Endodermal cell (in vitro differentiated cells): ENCODE measurements around the gene AP2A1. TPM values are rescaled to one million over a fixed set of nuclear protein-coding genes. Genes with fewer than 3 reads are reported as not detected.

Source experiments
- DNase-seq: peaks from one replicate; pipeline ENCODE4 v3.0.0-alpha.2; 2017
- H3K27ac ChIP-seq: 2 replicates; pipeline ENCODE4 v1.5.1; 2013; ENCODE audit warnings: mild to moderate bottlenecking, low read depth, low read length, moderate library complexity
- H3K27me3 ChIP-seq: 2 replicates; pipeline ENCODE4 v1.6.1; 2013; ENCODE audit warnings: mild to moderate bottlenecking, low read length, moderate library complexity; ENCODE audit not compliant: insufficient read depth, control insufficient read depth, poor library complexity, severe bottlenecking
- H3K36me3 ChIP-seq: 2 replicates; pipeline ENCODE4 v1.7.0; 2013; ENCODE audit warnings: mild to moderate bottlenecking, low read length, moderate library complexity; ENCODE audit not compliant: control insufficient read depth, insufficient read depth
- H3K4me1 ChIP-seq: one replicate; pipeline ENCODE4 v1.7.0; 2013; ENCODE audit warnings: low read length; ENCODE audit not compliant: control insufficient read depth, insufficient read depth
- H3K4me3 ChIP-seq: 2 replicates; pipeline ENCODE4 v1.5.1; 2013; ENCODE audit warnings: mild to moderate bottlenecking, low read length, moderate library complexity
- H3K9ac ChIP-seq: 2 replicates; pipeline ENCODE4 v1.6.1; 2013; ENCODE audit warnings: mild to moderate bottlenecking, low read length, moderate library complexity; ENCODE audit not compliant: poor library complexity, severe bottlenecking; ENCODE audit errors: extremely low read depth
- H3K9me3 ChIP-seq: 2 replicates; pipeline ENCODE4 v1.6.1; 2013; ENCODE audit warnings: mild to moderate bottlenecking, low read length, moderate library complexity; ENCODE audit not compliant: control insufficient read depth
- H3K27ac Mint-ChIP-seq: 2 replicates; pipeline ENCODE4 v1.8.0; 2020; ENCODE audit warnings: mixed read lengths
- H3K27me3 Mint-ChIP-seq: 2 replicates; pipeline ENCODE4 v1.8.0; 2021; ENCODE audit warnings: mild to moderate bottlenecking, mixed read lengths; ENCODE audit not compliant: insufficient read depth
- H3K36me3 Mint-ChIP-seq: 2 replicates; pipeline ENCODE4 v1.8.0; 2020; ENCODE audit warnings: low read depth, mixed read lengths
- H3K4me1 Mint-ChIP-seq: 2 replicates; pipeline ENCODE4 v1.8.0; 2020; ENCODE audit warnings: mixed read lengths
- H3K4me3 Mint-ChIP-seq: 2 replicates; pipeline ENCODE4 v1.8.0; 2020; ENCODE audit warnings: mild to moderate bottlenecking, moderate library complexity, mixed read lengths
- H3K9me3 Mint-ChIP-seq: 2 replicates; pipeline ENCODE4 v1.8.0; 2020; ENCODE audit warnings: mild to moderate bottlenecking, mixed read lengths
- WGBS, 2 experiments: methylation state at CpG; one replicate each; pipeline versions ENCODE4 v1.1.5 to v1.1.7; 2013; ENCODE audit warnings: missing lambda C conversion rate in 2 of 2, mixed read lengths in 1 of 2; ENCODE audit not compliant: insufficient coverage in 1 of 2, insufficient read length in 1 of 2; 5-methylcytosine and 5-hydroxymethylcytosine counted together
- total RNA-seq, 2 donors: library from RNA; stranded (reverse); fragmentation: NEBNext Ultra II Directional in 1 of 2; extraction: Animal tissue kit (Norgen Biotek cat#: 25700) in 1 of 2; gene quantifications; 2 replicates in 1 of 2; 3 replicates in 1 of 2; pipeline ENCODE4 v1.2.1, GENCODE V29; 2021
- TF ChIP-seq, protein P1 (sequence below): fragments of 200-600 bp; sonication (generic); conservative IDR thresholded peaks from 2 replicates; pipeline ENCODE4 v1.5.0; 2021; ENCODE audit warnings: antibody characterized with exemption, mild to moderate bottlenecking

The AP2A1 gene
- total RNA-seq, 2 donors from 2014 or later = 100 to 110 TPM

DNA sequence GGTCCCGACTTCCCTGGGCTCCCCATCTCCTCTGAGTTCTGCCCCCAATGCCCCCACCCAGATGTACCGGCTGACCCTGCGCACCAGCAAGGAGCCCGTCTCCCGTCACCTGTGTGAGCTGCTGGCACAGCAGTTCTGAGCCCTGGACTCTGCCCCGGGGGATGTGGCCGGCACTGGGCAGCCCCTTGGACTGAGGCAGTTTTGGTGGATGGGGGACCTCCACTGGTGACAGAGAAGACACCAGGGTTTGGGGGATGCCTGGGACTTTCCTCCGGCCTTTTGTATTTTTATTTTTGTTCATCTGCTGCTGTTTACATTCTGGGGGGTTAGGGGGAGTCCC, 39.8 kb downstream of the AP2A1 start:
- Mint-ChIP-seq H3K36me3 (peaks cover 36% of the 10 kb centered on the region), H3K9me3 (no peaks in the 10 kb centered on the region), H3K27me3 (peaks cover 1% of the 10 kb centered on the region), H3K4me1 (peaks cover 8% of the 10 kb centered on the region), H3K4me3 (no peak overlapping the region), H3K27ac (peak overlapping the region; percentile 37)
- 94 to 100% methylated on average over 1 to 7 of the region's 8 CpGs for whole genome bisulfite sequencing, 2 experiments
- no peaks in the 10 kb centered on the region for H3K27me3 ChIP-seq
- no peaks in the 10 kb centered on the region for H3K4me1 ChIP-seq
- H3K36me3 ChIP-seq = peaks cover 32% of the 10 kb centered on the region
- TF ChIP-seq, protein P1, sequence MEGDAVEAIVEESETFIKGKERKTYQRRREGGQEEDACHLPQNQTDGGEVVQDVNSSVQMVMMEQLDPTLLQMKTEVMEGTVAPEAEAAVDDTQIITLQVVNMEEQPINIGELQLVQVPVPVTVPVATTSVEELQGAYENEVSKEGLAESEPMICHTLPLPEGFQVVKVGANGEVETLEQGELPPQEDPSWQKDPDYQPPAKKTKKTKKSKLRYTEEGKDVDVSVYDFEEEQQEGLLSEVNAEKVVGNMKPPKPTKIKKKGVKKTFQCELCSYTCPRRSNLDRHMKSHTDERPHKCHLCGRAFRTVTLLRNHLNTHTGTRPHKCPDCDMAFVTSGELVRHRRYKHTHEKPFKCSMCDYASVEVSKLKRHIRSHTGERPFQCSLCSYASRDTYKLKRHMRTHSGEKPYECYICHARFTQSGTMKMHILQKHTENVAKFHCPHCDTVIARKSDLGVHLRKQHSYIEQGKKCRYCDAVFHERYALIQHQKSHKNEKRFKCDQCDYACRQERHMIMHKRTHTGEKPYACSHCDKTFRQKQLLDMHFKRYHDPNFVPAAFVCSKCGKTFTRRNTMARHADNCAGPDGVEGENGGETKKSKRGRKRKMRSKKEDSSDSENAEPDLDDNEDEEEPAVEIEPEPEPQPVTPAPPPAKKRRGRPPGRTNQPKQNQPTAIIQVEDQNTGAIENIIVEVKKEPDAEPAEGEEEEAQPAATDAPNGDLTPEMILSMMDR = no peak
- H3K4me3 ChIP-seq = no peak overlapping the region
- H3K9ac ChIP-seq = no peak overlapping the region
- H3K27ac ChIP-seq = no peak overlapping the region
- no peaks in the 10 kb centered on the region for H3K9me3 ChIP-seq
- DNase-seq = no peak

DNA sequence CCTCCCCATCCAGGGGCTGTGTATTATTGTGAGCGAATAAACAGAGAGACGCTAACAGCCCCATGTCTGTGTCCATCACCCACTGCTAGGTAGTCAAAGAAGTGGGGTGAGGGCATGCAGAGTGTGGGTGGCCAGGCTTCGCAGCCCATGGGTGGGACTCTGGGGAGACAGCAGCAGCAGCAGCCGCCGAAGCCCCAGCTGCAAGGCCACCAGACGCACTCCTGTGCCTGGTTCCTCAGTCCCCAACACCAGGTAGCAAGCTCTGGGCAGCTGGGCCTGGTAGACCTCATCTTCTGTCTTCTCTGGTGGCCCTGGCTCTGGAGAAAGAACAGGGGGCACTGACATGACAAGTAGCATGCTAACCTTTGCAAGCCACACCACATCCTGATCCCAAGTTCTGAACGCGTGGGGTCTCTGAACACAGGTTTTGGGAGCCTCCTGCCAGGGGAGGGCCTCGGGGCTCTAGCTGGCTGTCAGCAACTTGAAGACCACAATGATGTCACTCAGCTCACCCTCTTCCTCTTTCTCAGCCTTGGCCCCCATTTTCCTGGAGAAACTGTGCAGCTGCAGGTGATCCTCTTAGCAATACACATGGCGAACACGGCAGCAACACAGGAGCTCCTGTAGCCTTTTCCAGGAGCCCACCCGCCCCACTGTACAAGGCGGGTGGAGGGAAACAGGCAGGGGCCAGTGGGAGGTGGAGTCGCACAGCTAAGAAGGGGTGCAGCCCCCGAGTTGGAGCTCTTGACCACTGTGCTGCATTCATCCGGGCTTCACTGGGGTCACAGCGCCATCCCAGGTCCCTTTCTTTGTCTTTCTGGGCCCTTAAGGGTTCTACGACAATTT, 40.5 kb downstream of the AP2A1 start:
- Histone ChIP-seq H3K27ac (no peak overlapping the region), H3K27me3 (no peaks in the 10 kb centered on the region), H3K4me3 (no peak overlapping the region), H3K4me1 (no peaks in the 10 kb centered on the region), H3K9me3 (no peaks in the 10 kb centered on the region), H3K36me3 (peaks cover 32% of the 10 kb centered on the region), H3K9ac (no peak overlapping the region)
- no peak for DNase-seq
- H3K9me3 Mint-ChIP-seq = no peaks in the 10 kb centered on the region
- TF ChIP-seq, protein P1 = no peak
- peaks cover 6% of the 10 kb centered on the region for H3K4me1 Mint-ChIP-seq
- H3K36me3 Mint-ChIP-seq = peaks cover 34% of the 10 kb centered on the region
- 91 to 94% methylated on average over 12 to 17 of the region's 18 CpGs for WGBS, 2 experiments
- H3K4me3 Mint-ChIP-seq = no peak overlapping the region
- peaks cover 1% of the 10 kb centered on the region for H3K27me3 Mint-ChIP-seq
- no peak overlapping the region for H3K27ac Mint-ChIP-seq

GRCh38 chr19:49807904-49808675, 41.3 kb downstream of the AP2A1 start:
- H3K9ac ChIP-seq = no peak overlapping the region
- no peak for DNase-seq
- H3K4me3 ChIP-seq = no peak overlapping the region
- peaks cover 29% of the 10 kb centered on the region for H3K36me3 Mint-ChIP-seq
- peaks cover 1% of the 10 kb centered on the region for H3K27me3 Mint-ChIP-seq
- H3K9me3 ChIP-seq = no peaks in the 10 kb centered on the region
- TF ChIP-seq, protein P1 = no peak
- H3K27ac ChIP-seq = no peak overlapping the region
- H3K27ac Mint-ChIP-seq = peak overlapping the region; percentile 21
- H3K9me3 Mint-ChIP-seq = no peaks in the 10 kb centered on the region
- no peaks in the 10 kb centered on the region for H3K27me3 ChIP-seq
- H3K36me3 ChIP-seq = peaks cover 28% of the 10 kb centered on the region
- H3K4me3 Mint-ChIP-seq = peak overlapping the region; percentile 63
- H3K4me1 Mint-ChIP-seq = peaks cover 6% of the 10 kb centered on the region
- no peaks in the 10 kb centered on the region for H3K4me1 ChIP-seq
- 80 to 100% methylated on average over 7 to 20 of the region's 20 CpGs for WGBS, 2 experiments
